Neural cell (in vitro differentiated cells): ENCODE data around the gene MAGI1. TPM values are rescaled to one million over a fixed set of nuclear protein-coding genes. Genes with fewer than 3 reads are reported as not detected.

Experiments
- H2AFZ ChIP-seq: fragments of 200-600, 300-800 bp; sonication (generic), shearing (Covaris generic); 2 replicates; pipeline ENCODE4 v1.6.0; 2014; ENCODE audit warnings: low read depth, mild to moderate bottlenecking, antibody characterized with exemption, low read length, moderate library complexity
- H3F3A ChIP-seq: fragments of 200-600 bp; shearing (Covaris generic); 2 replicates; pipeline ENCODE4 v1.6.1; 2016; ENCODE audit warnings: mild to moderate bottlenecking, moderate library complexity, mixed read lengths, antibody characterized with exemption, low read length; ENCODE audit not compliant: insufficient read depth, poor library complexity, severe bottlenecking
- H3K27ac ChIP-seq: fragments of 200-600, 300-800 bp; sonication (generic), shearing (Covaris generic); 2 replicates; pipeline ENCODE4 v1.5.1; 2014; ENCODE audit warnings: mild to moderate bottlenecking, low read length, moderate library complexity
- H3K27me3 ChIP-seq: fragments of 300-800, 200-600 bp; sonication (generic), shearing (Covaris generic); 2 replicates; pipeline ENCODE4 v1.6.0; 2014; ENCODE audit warnings: mild to moderate bottlenecking, low read depth, low read length, moderate library complexity; ENCODE audit not compliant: insufficient read depth
- H3K36me3 ChIP-seq: fragments of 300-800, 200-600 bp; sonication (generic), shearing (Covaris generic); 2 replicates; pipeline ENCODE4 v1.5.1; 2014; ENCODE audit warnings: mild to moderate bottlenecking, antibody characterized with exemption, low read length, moderate library complexity; ENCODE audit not compliant: insufficient read depth
- H3K4me2 ChIP-seq: fragments of 300-800, 200-600 bp; sonication (generic), shearing (Covaris generic); 2 replicates; pipeline ENCODE4 v1.6.0; 2014; ENCODE audit warnings: mild to moderate bottlenecking, low read length
- H3K4me3 ChIP-seq: fragments of 300-800, 200-600 bp; sonication (generic), shearing (Covaris generic); 2 replicates; pipeline ENCODE4 v1.5.1; 2014; ENCODE audit warnings: mild to moderate bottlenecking, low read length, moderate library complexity
- H3K79me2 ChIP-seq: fragments of 200-600 bp; shearing (Covaris generic); replicated peaks from 2 replicates; pipeline ENCODE4 v1.6.0; 2014; ENCODE audit warnings: mild to moderate bottlenecking, low read length, moderate library complexity; ENCODE audit not compliant: insufficient read depth
- H3K9ac ChIP-seq: fragments of 300-800, 200-600 bp; sonication (generic), shearing (Covaris generic); 2 replicates; pipeline ENCODE4 v1.6.1; 2016; ENCODE audit warnings: mild to moderate bottlenecking, low read length, mixed read lengths
- H3K9me2 ChIP-seq: fragments of 200-600 bp; shearing (Covaris generic); 2 replicates; pipeline ENCODE4 v1.6.1; 2016; ENCODE audit warnings: mild to moderate bottlenecking, low read length, mixed read lengths; ENCODE audit not compliant: insufficient read depth
- H3K9me3 ChIP-seq: fragments of 200-600, 300-800 bp; sonication (generic), shearing (Covaris generic); 2 replicates; pipeline ENCODE4 v1.6.1; 2016; ENCODE audit warnings: mild to moderate bottlenecking, mixed run types, low read length, moderate library complexity, mixed read lengths
- H4K20me1 ChIP-seq: fragments of 200-600 bp; shearing (Covaris generic); 2 replicates; pipeline ENCODE4 v1.6.1; 2016; ENCODE audit warnings: mild to moderate bottlenecking, mixed run types; ENCODE audit not compliant: insufficient read depth
- EP300 ChIP-seq: fragments of 450-650 bp; conservative IDR thresholded peaks from 2 replicates; pipeline ENCODE4 v1.6.1; 2014; ENCODE audit warnings: antibody characterized with exemption, mild to moderate bottlenecking, moderate library complexity; ENCODE audit not compliant: poor library complexity, severe bottlenecking
- EZH2 ChIP-seq: fragments of 200-600, 300-800 bp; shearing (Covaris generic), sonication (generic); IDR thresholded peaks from 2 replicates; pipeline ENCODE4 v1.6.1; 2014; ENCODE audit warnings: antibody characterized with exemption, low read length, borderline replicate concordance, mild to moderate bottlenecking; ENCODE audit not compliant: insufficient read depth, poor library complexity, severe bottlenecking
- MXI1 ChIP-seq: fragments of 450-650 bp; conservative IDR thresholded peaks from 2 replicates; pipeline ENCODE4 v1.6.1; 2014; ENCODE audit warnings: antibody characterized with exemption, mild to moderate bottlenecking; ENCODE audit not compliant: poor library complexity, severe bottlenecking
- POLR2AphosphoS5 ChIP-seq: IDR thresholded peaks from 2 replicates; pipeline ENCODE4 v1.6.1; 2012
- RAD21 ChIP-seq: fragments of 450-650 bp; conservative IDR thresholded peaks from 2 replicates; pipeline ENCODE4 v1.6.1; 2014; ENCODE audit warnings: antibody characterized with exemption, mild to moderate bottlenecking, moderate library complexity
- SMC3 ChIP-seq: fragments of 450-650 bp; conservative IDR thresholded peaks from 2 replicates; pipeline ENCODE4 v1.6.1; 2014; ENCODE audit warnings: antibody characterized with exemption, mild to moderate bottlenecking, moderate library complexity; ENCODE audit not compliant: poor library complexity
- TAF1 ChIP-seq: IDR thresholded peaks from 2 replicates; pipeline ENCODE4 v1.6.1; 2012; ENCODE audit warnings: low read depth
- polyA plus RNA-seq: library from polyadenylated mRNA; depleted of rRNA; stranded (reverse); fragments of >200 nt; gene quantifications from 2 replicates; pipeline ENCODE4 v1.2.3, GENCODE V29; 2014
- TF ChIP-seq, protein P1 (sequence below): IDR thresholded peaks from 2 replicates; pipeline ENCODE4 v1.6.1; 2012; ENCODE audit warnings: borderline replicate concordance
- TF ChIP-seq, protein P2 (sequence below): fragments of 450-650 bp; IDR thresholded peaks from 2 replicates; pipeline ENCODE4 v1.5.1; 2014; ENCODE audit warnings: antibody characterized with exemption, mild to moderate bottlenecking, moderate library complexity; ENCODE audit not compliant: poor library complexity, severe bottlenecking

The MAGI1 gene
- polyA plus RNA-seq, 1 donor from 2014 or later, result 44.7 TPM

DNA sequence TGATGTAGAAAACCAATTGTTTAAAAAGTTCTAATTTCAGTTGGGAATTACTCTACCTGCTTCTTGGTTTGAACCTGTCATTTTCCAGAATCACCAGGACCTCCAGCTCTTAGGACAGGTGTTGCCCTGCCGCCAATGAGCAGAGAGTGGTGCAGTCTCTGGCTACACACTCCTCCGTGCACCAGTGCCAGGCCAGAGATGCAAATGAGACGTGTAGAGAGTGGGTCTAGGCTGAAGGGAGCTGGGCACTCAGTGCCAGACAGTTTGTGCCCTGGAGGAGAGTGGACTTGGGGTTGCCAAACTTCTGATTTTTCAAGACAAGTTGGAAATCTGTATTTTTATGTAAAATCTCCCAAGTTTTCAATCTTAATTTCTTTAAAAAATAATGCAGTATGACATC, 566.2 kb downstream of the MAGI1 start:
- Histone ChIP-seq H3K4me2 (no peak overlapping the region), H3K9me2 (no peaks in the 10 kb centered on the region), H3K27me3 (no peaks in the 10 kb centered on the region), H3K79me2 (no peaks in the 10 kb centered on the region), H3K9ac (no peak overlapping the region), H3K4me3 (no peak overlapping the region), H3K9me3 (no peaks in the 10 kb centered on the region), H3K27ac (no peak overlapping the region), H2AFZ (no peak overlapping the region), H4K20me1 (no peaks in the 10 kb centered on the region), H3K36me3 (peaks cover 7% of the 10 kb centered on the region), H3F3A (no peaks in the 10 kb centered on the region)
- TF ChIP-seq EP300 (no peak), EZH2 (no peak), POLR2AphosphoS5 (no peak)

DNA sequence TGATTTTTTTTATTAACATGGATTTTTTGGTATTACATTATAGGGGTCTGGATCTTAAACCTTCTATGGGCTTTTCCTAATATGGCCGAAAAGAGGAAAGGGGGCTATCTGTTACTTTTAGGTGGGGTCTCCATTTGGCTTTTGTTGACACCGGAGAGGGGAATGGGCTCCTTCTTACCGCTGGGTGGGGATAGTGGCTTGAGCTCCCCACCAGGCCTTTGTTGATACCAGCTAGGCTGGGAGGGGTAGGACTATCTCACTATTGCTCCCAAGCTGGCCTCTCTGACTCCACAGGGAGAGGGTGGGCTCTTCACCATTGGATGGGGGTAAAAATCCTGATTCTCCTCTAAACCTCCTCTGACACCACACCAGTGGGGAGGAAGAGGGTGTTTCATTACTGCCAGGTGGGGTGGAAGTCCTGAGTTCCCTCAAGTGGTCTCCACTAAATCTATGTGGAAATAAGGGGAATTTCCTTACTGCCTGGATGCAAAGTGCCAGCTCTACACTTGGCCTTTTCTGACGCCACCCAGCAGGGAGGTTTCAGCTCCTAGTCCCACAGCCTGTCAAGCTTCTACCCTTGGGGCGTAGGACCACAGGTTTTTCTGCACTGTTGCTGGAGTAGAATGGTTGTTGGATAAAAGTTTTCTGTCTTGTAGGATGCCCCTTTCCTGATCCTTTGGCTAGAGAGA, 572.3 kb downstream of the MAGI1 start:
- no peak overlapping the region for H3K4me2 ChIP-seq

More for the DNA sequence above, 572.3 kb downstream of the MAGI1 start:
- Histone ChIP-seq H4K20me1 (no peaks in the 10 kb centered on the region), H3K36me3 (no peaks in the 10 kb centered on the region), H3K27ac (no peak overlapping the region), H3K9me3 (no peaks in the 10 kb centered on the region), H3K9ac (no peak overlapping the region), H3F3A (no peaks in the 10 kb centered on the region), H3K9me2 (no peaks in the 10 kb centered on the region), H3K4me3 (no peak overlapping the region), H3K27me3 (no peaks in the 10 kb centered on the region), H3K79me2 (no peaks in the 10 kb centered on the region), H2AFZ (no peak overlapping the region)
- TF ChIP-seq, protein P1, sequence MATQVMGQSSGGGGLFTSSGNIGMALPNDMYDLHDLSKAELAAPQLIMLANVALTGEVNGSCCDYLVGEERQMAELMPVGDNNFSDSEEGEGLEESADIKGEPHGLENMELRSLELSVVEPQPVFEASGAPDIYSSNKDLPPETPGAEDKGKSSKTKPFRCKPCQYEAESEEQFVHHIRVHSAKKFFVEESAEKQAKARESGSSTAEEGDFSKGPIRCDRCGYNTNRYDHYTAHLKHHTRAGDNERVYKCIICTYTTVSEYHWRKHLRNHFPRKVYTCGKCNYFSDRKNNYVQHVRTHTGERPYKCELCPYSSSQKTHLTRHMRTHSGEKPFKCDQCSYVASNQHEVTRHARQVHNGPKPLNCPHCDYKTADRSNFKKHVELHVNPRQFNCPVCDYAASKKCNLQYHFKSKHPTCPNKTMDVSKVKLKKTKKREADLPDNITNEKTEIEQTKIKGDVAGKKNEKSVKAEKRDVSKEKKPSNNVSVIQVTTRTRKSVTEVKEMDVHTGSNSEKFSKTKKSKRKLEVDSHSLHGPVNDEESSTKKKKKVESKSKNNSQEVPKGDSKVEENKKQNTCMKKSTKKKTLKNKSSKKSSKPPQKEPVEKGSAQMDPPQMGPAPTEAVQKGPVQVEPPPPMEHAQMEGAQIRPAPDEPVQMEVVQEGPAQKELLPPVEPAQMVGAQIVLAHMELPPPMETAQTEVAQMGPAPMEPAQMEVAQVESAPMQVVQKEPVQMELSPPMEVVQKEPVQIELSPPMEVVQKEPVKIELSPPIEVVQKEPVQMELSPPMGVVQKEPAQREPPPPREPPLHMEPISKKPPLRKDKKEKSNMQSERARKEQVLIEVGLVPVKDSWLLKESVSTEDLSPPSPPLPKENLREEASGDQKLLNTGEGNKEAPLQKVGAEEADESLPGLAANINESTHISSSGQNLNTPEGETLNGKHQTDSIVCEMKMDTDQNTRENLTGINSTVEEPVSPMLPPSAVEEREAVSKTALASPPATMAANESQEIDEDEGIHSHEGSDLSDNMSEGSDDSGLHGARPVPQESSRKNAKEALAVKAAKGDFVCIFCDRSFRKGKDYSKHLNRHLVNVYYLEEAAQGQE, result no peak
- TF ChIP-seq EP300, result no peak
- TF ChIP-seq, protein P2, sequence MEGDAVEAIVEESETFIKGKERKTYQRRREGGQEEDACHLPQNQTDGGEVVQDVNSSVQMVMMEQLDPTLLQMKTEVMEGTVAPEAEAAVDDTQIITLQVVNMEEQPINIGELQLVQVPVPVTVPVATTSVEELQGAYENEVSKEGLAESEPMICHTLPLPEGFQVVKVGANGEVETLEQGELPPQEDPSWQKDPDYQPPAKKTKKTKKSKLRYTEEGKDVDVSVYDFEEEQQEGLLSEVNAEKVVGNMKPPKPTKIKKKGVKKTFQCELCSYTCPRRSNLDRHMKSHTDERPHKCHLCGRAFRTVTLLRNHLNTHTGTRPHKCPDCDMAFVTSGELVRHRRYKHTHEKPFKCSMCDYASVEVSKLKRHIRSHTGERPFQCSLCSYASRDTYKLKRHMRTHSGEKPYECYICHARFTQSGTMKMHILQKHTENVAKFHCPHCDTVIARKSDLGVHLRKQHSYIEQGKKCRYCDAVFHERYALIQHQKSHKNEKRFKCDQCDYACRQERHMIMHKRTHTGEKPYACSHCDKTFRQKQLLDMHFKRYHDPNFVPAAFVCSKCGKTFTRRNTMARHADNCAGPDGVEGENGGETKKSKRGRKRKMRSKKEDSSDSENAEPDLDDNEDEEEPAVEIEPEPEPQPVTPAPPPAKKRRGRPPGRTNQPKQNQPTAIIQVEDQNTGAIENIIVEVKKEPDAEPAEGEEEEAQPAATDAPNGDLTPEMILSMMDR, result no peak
- no peak for TF ChIP-seq MXI1
- TF ChIP-seq POLR2AphosphoS5, result no peak
- no peak for TF ChIP-seq SMC3
- no peak for TF ChIP-seq EZH2
- no peak for TF ChIP-seq TAF1
- TF ChIP-seq RAD21, result no peak
